NCI-H2171 treated with DMSO at 0.1 percent for 48 hours (cell line): ENCODE data around the gene MAN1C1.
"Not testable (repeated sequence)": the region's sequence is repeated elsewhere in the genome, so short reads cannot be mapped to it uniquely, and the experiment has no call there.

Experiments used
- DNase-seq: peaks from one replicate; lab custom pipeline; 2025; lab: John Stamatoyannopoulos, UW

Gene MAN1C1

DNA sequence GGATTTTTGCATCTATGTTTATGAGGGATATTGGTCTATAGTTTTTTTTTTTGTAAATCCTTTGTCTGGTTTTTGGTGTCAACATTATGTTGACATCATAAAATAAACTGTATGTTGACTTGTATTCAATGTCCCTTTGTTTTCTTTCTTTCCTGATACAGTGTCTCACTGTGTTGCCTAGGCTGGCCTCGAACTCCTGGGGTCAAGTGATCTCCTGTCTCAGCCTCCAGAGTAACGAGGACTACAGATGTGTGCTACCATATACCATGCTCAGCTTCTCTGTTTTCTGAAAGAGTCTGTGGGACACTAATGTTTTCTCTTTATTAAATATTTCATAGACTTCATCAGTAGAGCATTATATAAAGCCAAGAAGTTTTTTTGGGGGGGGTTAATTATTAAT lies 18.3 kb downstream of the MAN1C1 start:
- no peak for DNase-seq

DNA sequence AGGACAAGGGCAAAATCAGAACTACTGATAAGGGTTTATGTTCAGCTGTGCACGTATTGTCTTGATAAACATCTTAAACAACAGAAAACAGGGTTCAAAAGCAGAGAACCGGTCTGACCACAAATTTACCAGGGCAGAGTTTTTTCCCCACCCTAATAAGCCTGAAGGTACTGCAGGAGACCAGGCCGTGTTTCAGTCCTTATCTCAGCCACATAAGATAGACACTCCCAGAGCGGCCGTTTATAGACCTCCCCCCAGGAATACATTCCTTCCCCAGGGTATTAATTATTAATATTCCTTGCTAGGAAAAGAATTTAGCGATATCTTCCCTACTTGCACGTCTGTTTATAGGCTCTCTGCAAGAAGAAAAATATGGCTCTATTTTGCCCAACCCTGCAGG lies 19.6 kb downstream of the MAN1C1 start:
- not testable (repeated sequence) for DNase-seq

DNA sequence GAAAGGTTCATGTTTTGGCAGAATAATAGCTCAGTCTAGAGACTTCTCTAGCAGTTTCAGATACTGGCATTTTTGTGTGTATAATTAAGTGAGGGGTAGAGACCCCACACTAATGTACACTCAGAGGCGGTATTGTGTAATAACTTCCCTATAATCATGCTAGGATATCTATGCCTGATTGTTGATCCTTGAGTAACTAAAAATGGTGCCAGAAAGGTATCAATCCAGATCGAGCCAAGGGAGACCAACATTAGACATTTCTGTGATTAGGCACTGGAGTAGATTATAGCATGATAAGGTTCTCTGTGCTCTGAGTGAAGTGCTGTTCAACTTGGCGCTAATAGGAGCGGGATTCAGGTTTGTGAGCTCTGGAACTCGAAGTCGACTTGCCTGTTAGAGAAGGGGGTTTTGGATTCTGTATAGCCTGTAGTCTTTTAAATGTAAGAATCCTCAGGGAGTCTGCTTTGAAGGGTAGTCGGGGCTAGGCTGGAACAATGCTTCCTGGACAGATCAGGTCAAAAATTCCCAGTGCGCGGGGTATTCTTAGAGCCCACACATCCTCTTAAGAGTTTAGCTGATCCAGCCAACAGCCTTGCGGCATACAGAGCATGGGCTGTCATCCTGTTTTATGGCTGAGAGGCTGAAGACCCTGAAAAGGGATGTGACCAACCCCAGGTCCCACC lies 24.2 kb downstream of the MAN1C1 start:
- no peak for DNase-seq

DNA sequence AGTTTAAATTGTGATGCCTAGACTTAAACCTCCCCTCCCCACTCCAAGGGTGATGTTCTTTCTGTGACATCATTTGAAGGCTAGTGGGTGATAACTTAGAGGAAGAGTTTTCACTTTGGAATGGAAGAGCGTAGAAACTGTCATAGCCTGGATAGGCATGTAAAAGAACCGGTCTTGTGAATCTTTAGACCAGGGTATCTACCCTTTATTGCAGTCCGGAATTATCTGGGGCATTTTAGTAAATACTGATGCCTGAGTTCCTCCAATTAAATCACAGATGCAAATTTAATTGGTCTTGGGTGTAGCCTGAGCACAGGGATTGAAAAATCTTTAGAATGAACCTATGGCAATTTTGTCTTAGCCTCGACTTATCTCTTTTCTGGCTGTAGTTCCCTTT lies 24.7 kb downstream of the MAN1C1 start:
- DNase-seq = no peak

DNA sequence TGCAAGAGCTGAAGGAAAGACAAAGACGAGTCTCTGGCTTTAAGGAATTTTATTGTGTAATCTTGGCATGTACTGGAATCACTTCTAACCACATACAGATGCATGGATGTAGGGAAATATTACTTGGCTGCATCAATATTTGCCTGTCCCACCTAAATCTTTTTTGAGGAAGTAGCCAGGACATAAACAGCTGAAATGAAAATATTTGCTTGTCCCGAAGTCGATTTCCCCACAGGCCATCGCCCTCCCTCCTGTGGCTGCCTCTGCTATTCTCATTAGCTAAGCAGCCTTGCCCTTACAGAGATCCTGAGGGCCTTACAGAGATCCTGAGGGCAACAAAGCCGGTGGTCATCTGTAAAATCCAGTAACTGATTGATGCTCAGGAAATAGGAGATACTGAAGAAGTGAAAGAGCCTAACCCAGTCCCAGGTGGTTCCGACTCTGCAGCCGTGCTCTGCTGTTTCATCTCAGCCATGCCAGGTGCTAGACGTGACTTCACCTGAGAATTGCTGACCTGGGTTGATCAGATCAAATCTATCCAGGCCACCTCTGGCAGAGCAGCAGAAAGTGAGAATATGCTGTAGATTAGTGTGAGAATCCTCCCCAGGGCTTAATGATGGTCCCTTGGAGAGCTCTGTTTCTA lies 25.5 kb downstream of the MAN1C1 start:
- no peak for DNase-seq

DNA sequence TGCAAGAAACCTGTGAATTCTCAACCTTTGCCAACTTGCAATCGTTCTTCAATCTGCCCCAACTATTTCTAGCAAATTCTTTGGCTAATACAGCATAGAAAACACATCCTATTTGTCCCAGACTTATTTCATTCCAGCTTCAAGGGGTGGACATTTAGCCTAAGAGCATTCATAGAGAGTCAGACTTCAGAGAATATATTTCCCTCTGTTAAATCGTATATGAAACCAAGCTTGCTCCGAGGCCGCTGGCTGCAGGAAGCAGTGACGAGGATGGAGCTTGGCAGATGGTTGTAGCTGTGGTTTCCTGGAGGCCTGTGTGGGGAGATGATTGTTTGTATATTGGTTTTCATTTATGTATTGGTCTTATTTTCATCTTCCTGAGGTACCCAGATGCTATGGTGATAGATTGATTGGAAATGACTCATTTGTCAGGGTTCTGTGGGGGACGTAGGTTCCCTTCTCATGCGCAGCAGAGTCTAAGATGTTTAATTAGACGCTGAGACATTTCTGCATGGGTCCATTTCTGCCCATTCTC lies 26.1 kb downstream of the MAN1C1 start:
- no peak for DNase-seq

DNA sequence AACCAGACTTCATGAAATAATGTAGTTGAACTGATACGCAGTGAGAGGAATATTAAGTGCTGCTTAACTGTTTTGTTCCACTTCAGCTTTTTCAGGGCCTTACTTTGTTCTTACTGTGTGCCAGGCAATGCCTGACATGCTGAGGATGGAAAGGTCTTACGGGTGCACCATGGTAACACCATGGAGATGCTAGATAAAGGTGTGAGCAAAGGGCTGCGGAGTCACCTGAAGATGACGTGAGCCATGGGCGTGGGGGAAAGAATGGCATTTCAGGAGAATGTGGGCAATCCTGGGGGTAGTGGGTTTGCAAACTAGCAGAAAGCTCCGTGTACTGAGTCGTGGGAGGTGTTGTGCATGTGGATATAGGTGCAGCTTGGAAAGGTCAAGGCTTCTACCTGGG lies 27.3 kb downstream of the MAN1C1 start:
- no peak for DNase-seq

DNA sequence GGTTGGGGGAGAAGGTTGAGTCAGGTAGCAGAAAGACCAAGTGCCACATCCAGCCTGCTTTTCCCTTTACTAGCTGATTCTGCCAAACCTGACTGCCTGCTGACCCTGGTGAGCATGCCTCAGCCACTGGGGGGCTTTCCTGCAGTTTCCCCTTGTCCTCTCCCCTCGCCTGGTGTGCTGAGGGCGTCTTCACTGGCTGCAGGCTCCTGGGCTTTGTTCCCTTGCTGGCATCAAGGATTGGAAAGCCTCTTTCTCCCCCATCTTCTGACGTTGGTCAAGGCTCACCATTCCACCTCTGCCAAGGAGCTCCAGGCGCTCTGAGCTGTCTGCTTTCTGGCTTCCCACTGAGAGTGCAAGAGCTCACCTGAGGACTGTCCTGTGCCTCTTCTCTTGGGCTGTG lies 28.4 kb downstream of the MAN1C1 start:
- no peak for DNase-seq

DNA sequence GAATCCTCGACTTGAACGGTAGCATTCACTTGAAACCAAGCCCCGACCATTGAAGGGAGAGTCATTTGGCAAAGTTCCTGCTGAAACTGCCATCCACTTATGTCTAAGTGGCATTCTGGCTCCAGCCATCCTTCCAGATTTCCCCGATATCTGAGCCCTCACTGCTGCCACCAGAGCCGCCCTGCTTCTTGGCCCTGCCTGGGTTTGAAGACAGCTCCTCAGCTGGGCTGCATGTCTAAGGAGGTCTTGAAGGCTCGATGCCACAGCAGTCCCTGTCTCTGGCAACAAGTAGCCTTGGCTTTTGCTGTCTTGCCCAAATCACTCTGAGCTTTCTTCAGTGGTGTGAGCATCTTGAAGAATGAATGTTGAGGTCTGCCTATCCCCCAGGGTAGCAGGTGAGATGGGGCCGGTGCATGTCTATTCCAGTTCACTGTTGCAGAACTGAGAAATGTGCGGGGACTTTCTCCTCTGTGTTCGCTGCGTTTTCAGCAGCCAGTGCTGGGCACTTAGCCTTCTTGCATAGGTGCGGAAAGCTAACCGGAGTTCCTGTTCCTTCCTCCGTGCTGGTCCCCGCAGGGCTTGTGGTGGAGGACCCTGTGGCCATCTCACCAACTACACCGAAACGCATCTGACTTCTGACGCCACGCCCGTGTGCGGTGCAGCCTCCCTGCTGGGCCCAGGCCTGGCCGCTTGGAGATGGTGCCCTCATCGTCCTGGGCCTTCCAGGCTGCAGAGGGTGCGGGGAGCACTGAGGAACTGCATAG lies 29.2 kb downstream of the MAN1C1 start:
- DNase-seq = no peak

DNA sequence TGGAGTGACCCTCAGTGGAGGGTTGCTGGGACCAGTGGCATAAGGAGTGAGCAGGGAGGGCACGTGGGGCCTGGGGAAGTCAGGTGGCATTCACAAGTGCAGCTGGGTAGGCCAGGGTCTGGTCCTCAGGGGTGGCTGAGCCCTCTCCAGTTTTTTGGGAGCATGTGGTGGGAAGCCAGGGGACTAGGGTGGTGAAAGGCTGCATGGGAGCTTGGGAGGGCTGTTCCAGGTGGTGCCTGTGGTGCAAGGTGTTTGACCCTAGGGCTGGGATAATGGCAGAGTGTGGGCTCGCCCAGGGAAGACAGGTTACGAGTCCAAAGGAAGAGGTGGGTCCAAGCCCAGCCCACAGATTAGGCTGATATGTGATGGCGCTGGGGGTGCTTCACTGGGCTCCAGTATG lies 30.5 kb downstream of the MAN1C1 start:
- no peak for DNase-seq

DNA sequence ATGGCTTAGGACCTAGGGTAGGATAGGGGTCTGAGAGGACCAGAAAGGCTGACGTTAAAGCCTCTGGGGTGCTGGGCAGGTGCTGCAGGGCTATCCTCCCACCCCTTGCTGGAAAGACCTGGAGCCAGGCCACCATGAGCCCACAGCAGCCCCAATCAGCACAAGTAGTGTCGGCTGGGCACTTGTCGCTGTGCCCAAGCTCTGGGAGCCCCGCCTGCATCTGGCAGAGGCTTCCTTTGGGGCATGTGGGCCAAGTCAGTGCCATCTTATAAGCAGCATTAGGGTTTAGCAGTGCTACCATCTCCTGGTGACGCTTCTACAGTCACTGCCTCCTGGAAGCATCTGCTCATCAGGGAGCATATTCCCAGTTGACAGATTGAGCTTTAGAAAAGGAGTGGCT lies 31.3 kb downstream of the MAN1C1 start:
- no peak for DNase-seq

DNA sequence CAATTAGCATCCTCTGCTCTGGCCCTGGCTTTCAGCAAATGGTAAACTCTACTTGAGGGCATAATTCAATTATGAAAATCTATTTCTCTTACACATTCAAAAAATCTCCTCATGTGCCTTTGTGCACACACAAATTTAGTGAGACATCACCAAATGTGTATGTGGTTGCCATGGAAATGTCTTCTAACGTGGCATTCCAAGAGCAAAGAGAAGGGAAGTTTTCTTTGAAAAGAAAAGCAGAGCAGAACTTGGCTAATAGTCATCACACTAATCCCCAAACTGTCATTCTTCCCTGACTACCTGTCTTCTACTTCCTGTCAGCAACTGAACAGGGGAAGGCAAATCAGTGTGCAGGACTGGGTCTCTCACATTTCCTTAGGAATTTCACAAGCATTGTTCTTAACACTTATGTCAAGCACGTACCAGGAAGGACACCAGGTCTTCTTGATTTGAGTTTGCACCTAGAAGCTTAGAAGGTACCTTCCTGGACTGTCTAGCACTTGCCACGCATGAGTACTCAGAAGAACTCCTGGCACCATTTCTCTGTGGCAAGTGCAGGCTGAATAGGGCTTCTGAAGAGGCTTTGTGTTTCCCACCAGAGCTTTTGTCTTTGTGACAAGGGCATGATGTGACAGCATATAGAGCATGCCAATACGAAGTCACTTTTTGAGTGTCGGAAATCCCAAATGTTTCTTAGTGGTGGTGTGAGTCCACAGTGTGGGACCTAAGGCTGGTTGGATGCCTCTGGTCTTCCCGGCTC lies 32.3 kb downstream of the MAN1C1 start:
- DNase-seq = no peak

DNA sequence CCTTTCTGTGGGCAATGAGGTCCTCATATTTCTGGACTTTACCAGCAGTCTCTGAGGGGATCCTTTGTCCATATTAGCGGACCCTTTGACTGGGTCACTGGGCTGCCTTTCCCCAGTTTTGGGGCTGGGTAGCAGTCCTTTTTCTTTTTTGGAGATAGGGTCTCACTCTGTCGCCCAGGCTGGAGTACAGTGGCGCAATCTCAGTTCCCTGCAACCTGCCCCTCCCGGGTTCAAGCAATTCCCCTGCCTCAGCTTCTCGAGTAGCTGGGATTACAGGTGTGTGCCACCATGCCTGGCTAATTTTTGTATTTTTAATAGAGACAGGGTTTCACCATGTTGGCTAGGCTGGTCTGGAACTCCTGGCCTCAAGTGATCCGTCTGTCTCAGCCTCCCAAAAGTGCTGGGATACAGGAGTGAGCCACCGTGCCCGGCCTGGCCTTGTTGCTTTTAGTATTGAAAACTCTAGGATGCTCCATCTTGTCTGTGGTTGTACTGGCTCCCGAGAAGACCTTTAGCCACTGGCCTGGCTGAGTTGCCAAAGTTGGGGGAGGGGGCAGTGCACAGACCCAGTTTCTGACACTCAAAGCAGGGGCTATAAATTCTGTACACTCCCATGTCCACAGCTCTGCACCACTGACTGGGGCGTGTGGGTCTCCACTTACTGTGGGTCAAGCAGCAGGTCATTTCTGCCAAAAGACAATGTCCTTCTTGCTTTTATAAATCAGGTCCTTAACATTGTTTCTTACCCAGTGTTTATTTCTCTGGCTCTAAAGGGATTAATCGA lies 33.1 kb downstream of the MAN1C1 start:
- DNase-seq = no peak

DNA sequence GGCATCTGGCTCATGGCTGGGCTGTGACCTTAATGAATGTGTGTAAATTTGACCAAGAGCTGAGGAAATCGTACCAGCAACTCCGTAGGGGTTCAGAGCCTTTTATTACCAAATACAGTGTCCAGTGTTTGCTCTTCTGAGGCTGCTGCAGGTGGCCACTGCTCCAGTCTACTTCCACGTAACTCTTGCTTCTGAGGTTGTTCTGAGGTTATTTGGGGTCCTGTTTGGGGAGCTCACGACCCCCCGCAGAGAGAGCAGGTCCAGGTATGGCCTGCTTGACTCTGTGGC lies 33.6 kb downstream of the MAN1C1 start:
- DNase-seq = no peak

DNA sequence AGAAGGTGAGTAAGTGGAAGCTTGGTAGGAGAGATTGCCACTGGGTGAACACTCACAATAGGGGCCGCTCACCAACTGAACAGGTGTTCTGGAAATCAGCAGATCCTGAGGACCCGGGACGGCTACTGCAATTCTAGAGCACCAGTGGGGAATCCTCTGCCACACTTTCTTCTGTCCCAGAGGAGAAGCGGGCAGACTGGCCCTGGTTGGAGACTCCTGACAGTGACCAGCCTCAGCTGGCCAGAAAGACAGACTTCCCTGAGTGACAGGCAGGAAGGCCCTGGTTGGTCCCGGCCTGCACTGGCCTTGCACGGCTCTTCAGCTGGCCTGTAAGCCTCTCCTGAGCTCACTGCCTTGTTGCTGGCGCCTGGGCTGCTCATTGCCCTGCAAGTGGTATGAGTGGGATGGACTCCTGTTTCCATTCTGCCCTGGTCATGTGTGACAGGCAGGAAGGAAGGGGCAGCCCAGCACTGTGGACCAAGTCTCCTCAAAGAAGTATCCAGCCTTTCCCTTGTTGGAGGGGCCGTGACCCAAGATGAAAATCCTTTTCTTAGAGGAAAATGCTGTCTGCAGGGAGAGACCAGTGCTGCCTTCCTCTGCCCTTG lies 34.5 kb downstream of the MAN1C1 start:
- no peak for DNase-seq

DNA sequence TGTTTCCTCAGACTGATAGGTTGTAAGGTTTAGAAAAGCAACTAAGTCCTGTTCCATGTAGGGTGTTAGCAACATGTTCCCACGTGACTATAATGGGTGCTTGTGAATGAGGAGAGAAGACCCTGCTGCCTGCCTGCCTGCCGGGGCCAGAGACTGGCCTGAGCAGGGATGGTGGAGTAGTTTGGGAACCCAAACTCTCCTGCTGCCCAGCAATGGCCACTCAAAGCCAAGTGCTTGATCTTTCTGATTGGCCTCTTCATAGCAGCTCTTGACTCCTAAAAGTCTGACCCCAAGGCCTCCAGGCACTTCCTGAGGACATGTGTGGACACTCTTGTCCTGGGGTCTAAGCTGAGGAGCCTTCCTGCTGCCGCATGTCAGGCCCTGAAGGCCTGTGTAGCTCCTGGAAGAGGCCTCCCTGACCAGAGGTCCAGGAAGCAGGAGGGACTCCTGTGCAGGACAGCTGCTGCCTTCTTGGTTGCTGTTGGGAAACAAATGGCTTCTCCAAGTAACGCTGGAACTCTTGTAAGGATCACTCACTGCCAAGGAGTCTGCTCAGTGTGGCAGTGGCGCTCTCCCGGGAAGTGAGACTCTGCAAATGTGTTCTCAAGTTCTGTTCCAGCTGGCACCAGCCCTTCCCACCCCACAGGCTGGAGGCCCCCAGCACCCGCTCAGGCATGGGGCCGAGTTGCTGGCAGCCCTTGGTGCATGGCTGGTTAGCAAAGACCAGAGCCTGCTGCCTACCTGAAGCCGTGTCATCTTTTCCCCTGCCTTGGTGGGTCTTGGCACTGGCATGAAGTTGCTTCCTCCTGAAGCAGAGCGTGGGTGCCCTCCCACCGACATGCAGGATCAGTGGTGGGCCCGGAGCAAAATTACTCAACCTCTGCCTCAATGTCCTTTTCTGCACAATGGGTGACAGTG lies 35.5 kb downstream of the MAN1C1 start:
- no peak for DNase-seq

DNA sequence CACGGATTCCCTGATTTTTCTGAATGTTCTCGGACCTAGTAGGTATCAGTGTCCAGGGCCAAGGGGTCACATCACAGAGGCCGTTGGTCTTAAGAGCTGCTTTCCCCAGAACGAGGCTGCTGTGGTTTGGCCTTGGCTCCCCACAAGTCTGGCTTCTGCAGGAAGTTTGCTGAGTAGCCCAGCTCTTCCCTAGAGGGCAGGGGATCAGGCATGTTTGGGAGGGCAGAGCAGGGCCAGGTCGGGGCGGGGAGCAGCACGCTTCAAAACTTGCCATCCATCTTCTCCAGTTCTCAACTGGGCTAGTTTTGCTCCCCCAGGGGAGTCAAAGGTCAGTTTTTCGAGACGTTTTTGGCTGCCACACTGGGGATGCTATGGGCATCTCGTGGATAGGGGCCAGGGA lies 37.0 kb downstream of the MAN1C1 start:
- no peak for DNase-seq

DNA sequence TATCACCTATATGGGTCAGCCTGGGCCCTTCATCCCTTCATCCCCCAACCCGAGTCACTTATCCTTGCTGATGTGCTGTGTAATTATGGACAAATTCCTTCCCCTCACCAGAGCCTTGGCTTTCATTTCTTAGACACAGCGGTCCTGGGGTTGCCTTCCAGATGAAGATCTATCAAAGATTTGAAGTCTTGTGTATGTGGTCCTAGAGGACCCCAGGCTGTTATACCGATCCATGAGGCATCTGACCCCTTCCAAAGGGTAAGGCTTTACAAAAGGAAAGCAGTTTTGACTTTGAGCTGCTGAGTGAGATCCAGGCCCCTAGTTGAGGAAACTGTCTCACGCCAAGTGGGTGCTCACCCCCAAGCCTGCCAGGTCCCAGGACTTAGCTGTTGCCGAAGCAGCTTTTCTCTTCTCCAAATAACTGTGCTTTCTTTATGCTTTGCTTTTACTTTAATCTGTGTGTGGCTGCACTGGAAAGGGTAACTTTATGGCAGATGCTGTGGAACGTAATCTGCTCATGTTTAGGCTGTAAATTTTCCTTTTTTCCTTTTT lies 37.6 kb downstream of the MAN1C1 start:
- DNase-seq = no peak

DNA sequence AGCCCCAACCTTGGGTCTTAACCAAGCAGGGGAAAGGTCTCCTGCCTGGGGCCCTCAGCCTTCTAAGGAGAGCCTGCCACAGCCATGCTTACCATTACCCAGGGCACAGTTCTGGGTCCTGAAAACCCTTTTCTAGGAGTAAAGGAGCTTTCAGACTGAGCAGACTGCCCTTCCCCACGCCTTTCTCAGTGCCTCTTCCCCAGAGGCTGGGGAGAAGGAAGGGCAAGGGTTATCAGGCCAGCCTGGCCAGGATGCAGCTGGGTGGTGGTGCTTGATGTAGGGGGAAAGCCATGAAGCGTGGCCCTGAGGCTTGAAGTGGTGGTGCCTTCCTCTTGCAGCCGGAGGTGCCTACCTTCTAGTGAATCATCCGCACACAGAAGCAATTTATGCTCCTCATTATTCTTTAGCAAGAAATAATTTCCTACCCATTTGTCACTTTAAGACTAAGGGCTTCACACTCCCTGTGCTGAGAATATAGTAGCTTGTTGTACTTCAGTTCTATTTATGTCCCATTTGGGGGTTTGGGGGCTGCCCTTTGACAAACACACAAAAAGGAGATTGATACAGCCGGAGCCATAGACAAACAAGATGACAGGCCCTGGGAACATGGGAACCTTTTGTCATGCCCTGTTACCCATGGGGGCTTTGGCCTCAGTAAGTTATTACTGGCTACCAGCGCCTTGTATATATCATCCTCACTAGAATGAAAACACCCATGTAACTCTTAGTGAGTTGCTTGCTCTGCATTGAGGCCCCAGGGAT lies 40.7 kb downstream of the MAN1C1 start:
- no peak for DNase-seq
